Stimulated activated CD4-positive, alpha-beta T cell treated with anti-CD3 and anti-CD28 coated beads, Interleukin-4, amount 100 ng/mL, for 48 hours (primary cell): ENCODE measurements around the gene MAP3K20.

ENCODE experiments used
- DNase-seq, 2 donors: peaks; one replicate each; pipeline ENCODE4 v3.0.0-alpha.2; 2020; ENCODE audit warnings: low read depth in 2 of 2

The MAP3K20 gene

GRCh38 chr2:173050684-173051083, 25.0 kb upstream of the MAP3K20 start:
- DNase-seq, result no peak

- no peak for DNase-seq
These were observed 24.0 kb upstream of the MAP3K20 start for GRCh38 chr2:173051463-173052215.

- no peak for DNase-seq
These were observed 22.5 kb upstream of the MAP3K20 start for GRCh38 chr2:173053043-173053699.

- no peak for DNase-seq
These were observed 21.2 kb upstream of the MAP3K20 start for GRCh38 chr2:173054466-173054865.

- DNase-seq, result no peak
These were observed 18.8 kb upstream of the MAP3K20 start for GRCh38 chr2:173056705-173057364.

GRCh38 chr2:173058097-173058496, 17.5 kb upstream of the MAP3K20 start:
- DNase-seq, result no peak

GRCh38 chr2:173058673-173059072, 17.0 kb upstream of the MAP3K20 start:
- no peak for DNase-seq

GRCh38 chr2:173059292-173059691, 16.4 kb upstream of the MAP3K20 start:
- no peak for DNase-seq

GRCh38 chr2:173059971-173060461, 15.6 kb upstream of the MAP3K20 start:
- DNase-seq, result no peak

- no peak for DNase-seq
These were observed 12.8 kb upstream of the MAP3K20 start for GRCh38 chr2:173062801-173063200.

- DNase-seq, result no peak
These were observed 11.4 kb upstream of the MAP3K20 start for GRCh38 chr2:173064151-173064805.

- no peak for DNase-seq
These were observed 8.6 kb upstream of the MAP3K20 start for GRCh38 chr2:173066887-173067676.

- DNase-seq, result no peak
These were observed 428 bp upstream of the MAP3K20 start for GRCh38 chr2:173075056-173075780.

GRCh38 chr2:173076581-173077345, 1.1 kb downstream of the MAP3K20 start:
- DNase-seq, result peak in 1 of 2 donors; percentile 3

GRCh38 chr2:173077506-173078177, 2.0 kb downstream of the MAP3K20 start:
- DNase-seq, result no peak

GRCh38 chr2:173079141-173079540, 3.5 kb downstream of the MAP3K20 start:
- DNase-seq, result no peak

- DNase-seq, result no peak
These were observed 4.6 kb downstream of the MAP3K20 start for GRCh38 chr2:173079973-173080860.

GRCh38 chr2:173086518-173087213, 11.0 kb downstream of the MAP3K20 start:
- no peak for DNase-seq
